Epidermal melanocyte (primary cell): ENCODE measurements around the gene CD79A.
"Not testable (repeated sequence)": the region's sequence is repeated elsewhere in the genome, so short reads cannot be mapped to it uniquely, and the experiment has no call there.

Source experiments
- DNase-seq: peaks from one replicate; pipeline ENCODE4 v3.0.0; 2011; ENCODE audit warnings: low spot score; ENCODE audit not compliant: insufficient read length

The CD79A gene

GRCh38 chr19:41905273-41906002 lies 28.4 kb downstream of the CD79A start:
- DNase-seq = no peak

- DNase-seq = no peak
Observed at GRCh38 chr19:41906271-41906670, 29.2 kb downstream of the CD79A start.

DNA sequence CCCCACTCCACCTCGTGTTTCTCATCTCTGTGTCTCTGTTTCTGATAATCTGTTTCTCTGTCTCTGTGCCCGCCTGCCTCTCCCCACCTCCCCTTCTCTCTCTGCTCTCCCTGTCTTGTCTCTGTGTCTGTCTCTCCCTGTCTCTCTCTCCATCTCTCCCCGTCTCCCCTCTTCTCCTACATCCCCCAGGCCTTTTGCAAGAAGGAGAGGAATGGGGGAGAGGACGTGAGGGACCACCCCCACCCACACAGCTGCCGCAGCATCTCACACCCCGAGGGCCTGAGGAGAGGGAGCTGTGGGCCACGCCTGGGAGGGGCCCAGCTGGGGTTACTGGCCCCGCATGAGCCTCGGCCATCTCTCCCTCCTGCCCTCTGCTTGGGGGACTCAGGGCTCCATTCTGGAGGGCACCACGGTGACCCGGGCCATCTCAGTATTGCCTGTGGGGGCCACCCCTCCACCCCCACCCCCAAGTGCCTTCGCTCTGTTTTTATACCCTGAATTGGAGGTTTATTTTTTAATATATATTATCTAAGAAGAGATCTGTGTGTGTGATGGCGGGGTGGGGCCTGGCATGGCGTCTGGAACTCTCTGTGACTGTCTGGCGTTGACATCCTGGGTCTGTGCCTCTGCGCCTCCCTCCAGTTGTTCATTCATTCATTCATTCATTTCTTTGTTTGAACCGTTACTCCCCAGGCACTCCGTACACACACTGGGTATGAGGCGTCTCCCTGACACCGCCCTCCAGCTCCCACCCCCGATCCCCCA lies 30.0 kb downstream of the CD79A start:
- no peak for DNase-seq

GRCh38 chr19:41907994-41908615 lies 31.0 kb downstream of the CD79A start:
- no peak for DNase-seq

DNA sequence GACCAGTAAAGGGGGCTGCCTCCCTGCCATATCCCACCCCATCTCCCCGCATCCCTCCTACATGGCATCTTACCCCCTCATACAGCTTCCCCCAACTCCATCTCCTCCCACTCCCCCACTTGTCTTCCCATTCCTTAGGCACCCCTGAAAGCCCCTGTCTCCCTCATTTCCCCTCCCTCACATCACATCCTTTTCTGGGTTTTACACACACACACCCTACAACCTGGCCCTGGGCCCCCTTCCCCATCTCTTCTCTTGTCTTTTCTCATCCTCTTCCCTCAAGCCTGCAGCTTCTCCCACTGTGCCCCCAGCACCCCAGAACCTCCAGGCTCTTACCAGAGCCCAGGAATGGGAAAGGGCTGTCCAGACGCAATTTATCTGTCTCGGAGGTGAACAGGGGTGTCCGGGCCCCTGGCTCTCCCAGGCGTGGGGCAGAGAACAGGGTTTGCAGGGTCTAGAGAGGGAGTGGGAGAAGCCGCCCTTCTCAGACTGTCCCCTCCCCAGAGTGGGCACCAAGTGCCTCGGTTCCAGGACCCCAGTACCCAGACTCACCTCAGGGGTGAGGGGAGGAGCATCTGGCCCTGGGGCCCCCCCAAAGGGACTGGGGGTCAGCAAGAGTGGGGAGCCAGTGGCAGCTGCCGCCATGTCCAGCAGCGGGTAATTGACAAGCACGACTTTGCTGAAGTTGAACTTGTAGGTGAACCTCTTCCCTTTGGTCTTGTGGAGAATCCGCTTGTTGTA lies 31.8 kb downstream of the CD79A start:
- DNase-seq = no peak

GRCh38 chr19:41909706-41910105 lies 32.6 kb downstream of the CD79A start:
- no peak for DNase-seq

GRCh38 chr19:41910240-41910991 lies 33.3 kb downstream of the CD79A start:
- DNase-seq = no peak

DNA sequence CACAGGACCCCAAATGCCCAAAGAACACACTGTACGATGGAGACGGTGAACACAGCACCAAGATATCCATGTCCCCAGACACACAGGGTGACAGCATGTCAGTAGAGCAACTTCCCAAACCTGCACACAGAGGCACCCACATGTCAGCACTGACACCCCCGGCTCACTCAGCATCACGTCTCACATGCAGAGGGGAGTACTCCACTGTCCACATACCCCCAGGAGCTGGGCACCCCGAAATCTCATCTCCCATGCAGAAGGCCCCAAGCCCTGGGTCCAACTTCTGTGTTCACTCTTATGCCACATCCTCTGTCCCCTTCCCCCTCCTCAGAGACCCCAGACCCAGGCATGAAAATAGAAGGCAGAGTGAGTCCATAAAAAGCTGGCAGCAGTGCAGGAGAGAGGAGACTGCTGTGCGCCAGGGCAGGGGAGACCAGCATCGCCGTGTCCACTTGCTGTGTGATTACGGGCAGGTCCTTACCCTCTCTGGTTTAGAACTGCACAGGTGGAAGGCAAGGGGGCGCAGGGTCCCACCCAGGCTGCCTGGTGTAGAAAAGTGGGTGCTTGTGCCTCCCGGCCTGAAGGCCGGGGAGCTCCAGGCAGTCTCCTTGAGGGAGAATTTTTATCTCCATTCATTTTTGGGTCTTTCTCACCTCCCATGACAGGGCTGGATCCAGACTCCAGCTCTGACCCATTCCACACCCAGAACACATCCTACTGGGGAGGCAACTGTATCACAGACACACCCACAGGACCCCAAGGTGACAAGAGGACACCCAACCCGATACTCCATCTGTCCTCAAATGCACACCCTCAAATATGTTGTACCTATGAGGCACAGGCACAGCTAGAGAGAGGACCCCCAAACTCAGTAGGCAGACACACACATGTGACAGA lies 34.2 kb downstream of the CD79A start:
- no peak for DNase-seq

DNA sequence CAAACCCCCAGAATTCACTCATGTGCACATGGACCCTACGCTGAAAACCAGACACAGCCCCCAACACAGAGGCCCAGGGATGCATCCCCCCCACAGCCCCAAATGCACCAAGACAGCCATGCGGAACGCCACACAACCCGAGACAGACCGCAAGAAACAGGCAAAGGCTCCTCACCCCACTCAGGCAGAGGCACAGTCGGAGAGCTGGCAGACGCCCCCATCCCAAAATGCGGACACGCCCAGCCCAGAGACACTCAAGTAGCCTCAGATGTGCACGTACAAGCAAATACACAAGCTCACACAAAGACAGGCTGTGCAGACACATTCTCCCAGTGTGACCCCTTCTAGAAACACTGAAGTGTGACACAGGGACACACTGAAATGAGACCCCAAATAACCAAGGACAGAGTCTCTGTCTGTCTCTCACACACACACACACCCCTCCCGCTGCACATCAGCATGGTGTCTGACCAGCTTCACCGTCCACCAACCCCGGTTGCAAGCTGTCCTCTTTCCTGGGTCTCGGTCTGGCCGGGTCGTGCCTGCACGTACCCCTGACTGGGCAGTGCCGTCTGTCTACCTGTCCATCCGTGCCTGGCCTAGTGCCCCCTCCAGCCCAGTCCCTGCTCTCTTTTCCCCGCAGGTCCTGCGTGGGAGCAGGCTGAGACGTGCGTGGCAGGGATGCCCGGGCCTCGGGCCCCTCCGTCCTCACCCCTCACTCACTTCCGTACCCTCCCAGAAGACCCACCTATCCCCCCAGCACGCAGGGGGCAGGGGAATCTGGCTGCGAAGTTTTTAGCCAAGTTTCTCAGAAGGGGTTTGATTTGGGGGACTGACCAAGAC lies 35.0 kb downstream of the CD79A start:
- DNase-seq = no peak

DNA sequence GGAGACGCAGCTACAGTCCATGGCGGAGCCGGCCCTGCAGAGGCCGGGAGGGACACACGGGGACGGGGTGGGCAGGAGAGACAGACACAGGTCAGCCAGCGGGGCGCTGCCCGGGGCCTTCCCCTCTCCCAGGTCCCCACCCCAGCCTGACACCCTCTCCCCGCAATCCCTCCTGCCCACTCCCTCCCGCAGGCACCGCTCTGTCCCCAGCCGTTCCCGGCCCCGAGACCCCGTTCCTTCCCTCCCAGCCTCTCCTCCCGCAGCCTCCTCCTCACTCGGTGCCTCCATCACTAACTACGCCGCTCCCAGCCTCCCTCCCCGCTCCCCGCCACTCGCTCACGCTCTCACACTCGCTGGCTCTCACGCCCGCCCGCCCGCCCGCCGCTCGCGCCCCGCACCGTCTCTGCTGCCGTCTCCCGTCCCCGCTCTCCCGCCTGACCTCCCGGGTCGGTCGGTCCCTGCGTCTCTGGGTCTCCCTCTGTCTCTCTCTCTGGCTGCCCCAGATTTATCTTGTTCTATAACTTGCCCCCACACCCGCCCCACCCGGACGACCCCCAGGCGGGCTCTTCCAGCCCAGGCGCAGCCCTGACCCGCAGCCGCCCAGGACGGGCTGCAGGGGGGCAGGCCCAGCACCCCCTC lies 35.9 kb downstream of the CD79A start:
- no peak for DNase-seq

DNA sequence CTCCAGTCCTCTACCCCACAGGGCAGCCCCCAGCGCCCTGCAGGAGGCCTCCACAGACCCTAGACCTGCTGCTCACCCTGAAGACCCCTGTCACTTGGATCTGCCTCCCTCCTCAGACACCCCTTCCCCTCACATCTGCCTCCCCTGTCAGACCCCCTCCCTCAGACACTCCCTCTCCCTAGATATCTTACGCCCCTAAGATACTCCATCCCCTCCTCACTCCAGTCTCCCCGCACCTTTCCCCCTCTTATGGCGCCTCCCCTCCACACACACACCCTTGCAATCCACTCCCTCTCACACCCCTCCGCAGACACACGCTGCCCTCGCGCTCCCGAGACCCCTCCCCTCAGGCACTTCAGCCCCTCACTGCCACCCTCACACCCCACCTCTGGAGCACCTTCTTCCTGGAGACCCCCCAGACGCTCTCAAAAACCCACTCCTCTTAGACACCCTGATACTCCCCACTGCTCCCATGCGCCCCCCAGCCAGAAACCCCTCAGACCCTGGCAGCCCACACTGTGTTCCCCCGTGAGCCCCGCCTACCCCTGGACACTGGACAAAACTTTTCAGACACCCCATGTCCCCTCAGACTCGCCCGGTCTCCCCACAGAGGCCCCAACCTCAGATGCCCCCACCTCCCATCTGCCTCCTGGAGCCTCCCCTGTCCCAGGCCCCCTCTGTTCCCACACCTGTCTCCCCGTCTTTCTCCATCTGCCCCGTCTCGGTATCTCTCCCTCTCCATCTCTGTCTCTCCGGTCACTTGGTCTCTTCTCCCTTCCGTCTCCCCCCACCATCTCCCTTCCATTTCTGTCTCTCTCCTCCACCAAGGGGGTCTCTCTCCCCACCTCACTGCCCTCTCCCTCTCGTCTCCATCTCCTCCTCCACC lies 36.7 kb downstream of the CD79A start:
- no peak for DNase-seq

DNA sequence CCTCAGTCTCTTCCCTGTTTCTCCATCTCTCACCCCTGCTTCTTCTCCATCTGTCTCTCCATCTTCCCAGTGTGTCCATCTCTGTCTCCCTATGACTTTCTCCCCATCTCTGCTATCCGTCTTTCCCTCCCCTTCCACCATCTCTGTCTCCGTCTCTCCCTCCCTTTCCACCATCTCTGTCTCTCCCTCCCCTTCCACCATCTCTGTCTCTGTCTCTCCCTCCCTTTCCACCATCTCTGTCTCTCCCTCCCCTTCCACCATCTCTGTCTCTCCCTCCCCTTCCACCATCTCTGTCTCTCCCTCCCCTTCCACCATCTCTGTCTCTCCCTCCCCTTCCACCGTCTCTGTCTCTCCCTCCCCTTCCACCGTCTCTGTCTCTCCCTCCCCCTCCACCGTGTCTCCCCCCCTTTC lies 37.4 kb downstream of the CD79A start:
- not testable (repeated sequence) for DNase-seq

- no peak for DNase-seq
Observed at GRCh38 chr19:41915021-41915775, 38.1 kb downstream of the CD79A start.

DNA sequence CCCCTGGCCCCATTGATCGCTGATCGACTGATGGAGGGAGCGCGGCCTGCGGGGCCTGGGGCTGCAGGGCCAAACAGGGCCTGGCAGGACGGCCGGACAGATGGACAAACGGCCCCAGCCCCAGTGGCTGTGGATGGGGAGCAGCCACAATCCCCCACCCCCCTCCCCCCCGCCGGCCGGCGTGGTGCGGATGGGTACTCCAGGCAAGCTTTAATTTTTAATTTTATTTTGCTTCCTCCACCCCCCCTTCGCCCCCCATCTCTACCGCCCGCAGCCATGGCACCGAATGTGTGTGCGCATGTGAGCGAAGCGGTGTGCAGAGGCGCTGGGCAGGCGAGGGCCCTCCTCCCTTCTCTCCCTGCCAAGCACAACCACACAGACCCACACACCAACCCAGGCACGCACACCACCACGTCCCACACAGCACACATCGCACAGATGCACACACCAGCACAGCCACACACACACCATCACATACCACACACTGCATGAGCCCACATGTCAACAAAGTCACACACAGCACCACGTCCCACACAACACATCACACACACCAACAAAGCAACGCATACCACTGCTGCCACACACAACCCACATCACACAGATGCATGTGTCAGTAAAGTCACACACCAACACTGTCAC lies 38.8 kb downstream of the CD79A start:
- DNase-seq = no peak

- no peak for DNase-seq
Observed at GRCh38 chr19:41917676-41918075, 40.6 kb downstream of the CD79A start.

GRCh38 chr19:41918095-41918494 lies 41.0 kb downstream of the CD79A start:
- no peak for DNase-seq
